Pulmonary artery endothelial cell (primary cell): ENCODE data around the gene PDSS1. TPM values are rescaled to one million over a fixed set of nuclear protein-coding genes. Genes with fewer than 3 reads are reported as not detected.
"Not testable (repeated sequence)": the region's sequence is repeated elsewhere in the genome, so short reads cannot be mapped to it uniquely, and the experiment has no call there.

Source experiments
- DNase-seq: peaks from one replicate; pipeline ENCODE4 v3.0.0-alpha.2; 2011; ENCODE audit warnings: low read depth, low spot score
- total RNA-seq: library from RNA; depleted of rRNA; stranded (reverse); fragments of >200 nt; gene quantifications from 2 replicates; pipeline ENCODE4 v1.2.3, GENCODE V29; 2014

Gene PDSS1, protein sequence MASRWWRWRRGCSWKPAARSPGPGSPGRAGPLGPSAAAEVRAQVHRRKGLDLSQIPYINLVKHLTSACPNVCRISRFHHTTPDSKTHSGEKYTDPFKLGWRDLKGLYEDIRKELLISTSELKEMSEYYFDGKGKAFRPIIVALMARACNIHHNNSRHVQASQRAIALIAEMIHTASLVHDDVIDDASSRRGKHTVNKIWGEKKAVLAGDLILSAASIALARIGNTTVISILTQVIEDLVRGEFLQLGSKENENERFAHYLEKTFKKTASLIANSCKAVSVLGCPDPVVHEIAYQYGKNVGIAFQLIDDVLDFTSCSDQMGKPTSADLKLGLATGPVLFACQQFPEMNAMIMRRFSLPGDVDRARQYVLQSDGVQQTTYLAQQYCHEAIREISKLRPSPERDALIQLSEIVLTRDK
- total RNA-seq = 8.8 and 9.9 TPM in 2 replicates

GRCh38 chr10:26697163-26697921, at the start of gene PDSS1:
TSS of gene PDSS1 (plus strand) at chr10:26697701. CDS start at chr10:26697712, 11 bp downstream.
- no peak for DNase-seq

- DNase-seq = not testable (repeated sequence)
These were observed 49.3 kb upstream of the PDSS1 start for GRCh38 chr10:26648245-26648636.

GRCh38 chr10:26650406-26650805, 47.1 kb upstream of the PDSS1 start:
- DNase-seq = no peak

DNA sequence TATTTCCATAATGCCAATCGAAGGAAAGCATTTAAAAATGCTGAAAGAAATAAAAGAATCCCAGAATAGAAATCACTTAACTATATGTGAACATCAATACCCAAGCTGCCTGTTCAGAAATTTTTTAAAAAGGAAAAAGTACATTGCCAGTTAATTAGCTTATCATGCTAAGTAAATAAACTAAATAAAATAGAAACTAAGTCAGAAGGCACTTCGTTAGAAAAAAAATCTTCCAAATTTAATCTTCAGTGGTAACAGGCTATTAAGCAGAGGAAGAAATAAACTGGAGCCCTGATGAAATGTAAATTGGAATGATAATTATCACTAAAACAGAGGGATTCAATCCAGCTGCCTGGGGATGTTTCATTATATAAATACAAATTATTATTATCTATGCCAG, 46.0 kb upstream of the PDSS1 start:
- not testable (repeated sequence) for DNase-seq

DNA sequence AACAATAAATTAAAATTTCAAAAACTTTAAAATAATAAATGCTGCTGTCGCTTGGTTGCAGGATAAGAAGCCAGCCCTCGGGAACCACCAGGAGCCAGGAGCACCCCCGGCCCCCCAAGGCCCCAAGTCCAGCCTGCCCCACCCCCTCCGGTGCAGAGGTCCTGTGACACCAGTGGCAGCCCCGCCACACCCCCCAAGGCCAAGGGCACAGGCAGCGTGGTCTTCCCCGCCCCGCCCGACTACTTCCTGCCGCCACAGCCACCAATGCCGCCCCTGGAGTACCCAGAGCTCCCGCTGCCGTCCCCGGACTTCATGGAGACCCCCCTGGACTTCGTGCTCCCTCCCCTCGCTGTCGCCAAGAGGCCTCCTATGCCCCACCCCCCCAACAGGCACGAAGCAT, 44.5 kb upstream of the PDSS1 start:
- DNase-seq = no peak

DNA sequence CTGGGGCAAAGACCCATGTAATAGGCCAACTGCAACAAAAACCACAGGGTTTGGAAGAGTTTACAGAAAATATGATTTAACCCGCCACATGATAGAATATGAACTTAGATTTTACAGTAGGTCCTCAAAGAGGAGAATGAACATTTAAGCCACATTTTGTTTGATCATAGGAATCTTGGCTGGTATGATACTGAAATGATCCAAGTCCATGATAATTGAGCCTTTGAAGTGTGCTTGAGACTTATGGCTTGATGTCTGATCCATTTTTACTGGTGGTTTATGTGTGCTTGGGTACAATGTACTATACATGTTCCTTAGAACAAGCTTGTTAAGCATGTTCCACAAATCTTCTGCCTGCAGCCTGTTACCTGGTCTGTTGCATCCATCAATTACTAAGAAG, 41.8 kb upstream of the PDSS1 start:
- DNase-seq = no peak

DNA sequence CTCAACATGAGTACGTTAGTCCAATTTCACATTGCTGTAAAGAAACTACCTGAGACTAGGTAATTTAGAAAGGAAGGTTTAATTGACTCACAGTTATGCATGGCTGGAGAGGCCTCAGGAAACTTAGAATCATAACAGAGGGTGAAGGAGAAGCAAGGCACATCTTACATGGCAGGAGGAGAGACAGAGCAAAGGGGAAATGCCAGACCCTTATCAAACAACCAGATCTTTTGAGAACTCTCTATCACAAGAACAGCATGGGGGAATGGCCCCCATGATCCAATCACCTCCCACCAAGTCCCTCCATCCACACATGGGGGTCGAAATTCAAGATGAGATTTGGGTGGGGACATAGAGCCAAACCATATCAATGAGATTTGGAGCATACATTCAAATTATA, 34.6 kb upstream of the PDSS1 start:
- DNase-seq = no peak

DNA sequence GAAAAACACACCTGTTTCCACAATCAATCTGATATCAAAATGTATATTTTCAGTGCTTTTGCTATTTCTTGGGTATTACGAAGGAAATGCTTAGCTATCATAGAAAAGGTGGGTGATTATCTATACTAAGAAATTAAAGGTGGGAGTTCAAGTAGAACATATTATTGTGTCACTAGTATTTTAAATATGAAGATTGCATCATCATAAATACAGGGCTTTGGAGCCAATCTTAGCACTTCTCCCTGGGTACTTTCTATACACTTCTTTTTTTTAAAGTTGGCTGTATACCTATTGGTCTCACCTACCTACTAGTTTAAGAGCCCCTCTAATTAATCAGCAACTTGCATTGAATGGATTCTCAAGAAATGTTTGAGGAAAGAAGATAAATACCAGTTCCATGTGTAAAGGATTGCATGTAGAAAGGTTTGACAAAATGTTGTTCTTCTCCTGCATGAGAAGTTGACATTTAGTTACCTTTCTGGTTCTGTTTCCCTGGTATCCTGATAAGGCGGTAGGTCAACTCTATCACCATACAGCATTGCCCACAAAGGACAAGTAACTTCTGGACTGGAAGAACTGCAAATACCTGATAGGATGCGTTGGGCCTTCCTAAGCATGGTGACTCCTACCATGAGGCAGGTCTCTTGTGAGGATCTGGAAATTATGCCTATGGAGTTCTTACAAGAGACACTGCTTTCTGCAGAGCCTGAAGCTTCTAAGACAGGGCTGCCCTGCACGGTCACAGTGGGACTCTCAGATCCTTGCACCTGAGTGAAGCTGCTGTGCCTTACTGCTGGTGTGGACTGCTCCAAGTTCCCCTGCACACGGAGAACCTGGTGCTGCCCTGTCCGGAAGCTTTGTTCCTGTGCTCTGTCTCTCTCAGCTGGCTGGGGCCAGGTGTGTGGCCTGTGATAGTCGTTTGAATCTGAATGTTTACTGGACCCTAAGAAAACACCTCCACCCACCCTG, 32.1 kb upstream of the PDSS1 start:
- DNase-seq = no peak

DNA sequence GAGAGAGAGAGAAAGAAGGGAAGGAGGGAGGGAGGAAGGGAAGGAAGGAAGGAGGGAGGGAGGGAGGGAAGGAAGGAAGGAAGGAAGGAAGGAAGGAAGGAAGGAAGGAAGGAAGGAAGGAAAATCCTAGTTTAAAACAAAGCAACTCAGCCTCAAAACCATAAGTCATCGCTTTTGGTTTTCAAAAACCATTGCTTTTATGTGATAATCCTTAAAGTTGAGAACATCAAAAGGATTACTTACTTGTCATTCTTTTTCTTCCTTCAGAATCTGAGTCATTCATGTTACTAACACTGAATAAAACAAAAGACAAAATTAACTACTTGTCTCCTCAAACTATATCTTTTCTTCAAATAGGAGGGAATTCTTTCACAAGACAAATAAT, 21.6 kb upstream of the PDSS1 start:
- DNase-seq = no peak

DNA sequence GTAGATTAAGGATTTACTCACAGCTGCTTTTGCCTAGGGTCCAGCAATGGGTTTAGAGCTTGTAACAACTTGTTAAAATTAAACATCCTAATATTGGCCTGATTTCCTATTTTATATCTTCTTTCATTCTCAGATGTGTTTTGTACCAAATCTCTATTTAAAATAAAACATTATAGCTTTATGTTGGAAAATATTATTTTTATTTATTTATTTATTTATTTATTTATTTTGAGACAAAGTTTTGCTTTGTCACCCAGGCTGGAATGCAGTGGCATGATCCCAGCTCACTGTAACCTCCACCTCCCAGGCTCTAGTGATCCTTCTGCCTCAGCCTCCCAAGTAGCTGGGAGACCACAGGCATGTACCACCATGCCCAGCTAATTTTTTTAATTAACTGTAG, 17.9 kb upstream of the PDSS1 start:
- no peak for DNase-seq

GRCh38 chr10:26681076-26681475, 16.4 kb upstream of the PDSS1 start:
- DNase-seq = no peak

GRCh38 chr10:26681971-26682370, 15.5 kb upstream of the PDSS1 start:
- not testable (repeated sequence) for DNase-seq

- no peak for DNase-seq
These were observed 14.6 kb upstream of the PDSS1 start for GRCh38 chr10:26682931-26683330.

DNA sequence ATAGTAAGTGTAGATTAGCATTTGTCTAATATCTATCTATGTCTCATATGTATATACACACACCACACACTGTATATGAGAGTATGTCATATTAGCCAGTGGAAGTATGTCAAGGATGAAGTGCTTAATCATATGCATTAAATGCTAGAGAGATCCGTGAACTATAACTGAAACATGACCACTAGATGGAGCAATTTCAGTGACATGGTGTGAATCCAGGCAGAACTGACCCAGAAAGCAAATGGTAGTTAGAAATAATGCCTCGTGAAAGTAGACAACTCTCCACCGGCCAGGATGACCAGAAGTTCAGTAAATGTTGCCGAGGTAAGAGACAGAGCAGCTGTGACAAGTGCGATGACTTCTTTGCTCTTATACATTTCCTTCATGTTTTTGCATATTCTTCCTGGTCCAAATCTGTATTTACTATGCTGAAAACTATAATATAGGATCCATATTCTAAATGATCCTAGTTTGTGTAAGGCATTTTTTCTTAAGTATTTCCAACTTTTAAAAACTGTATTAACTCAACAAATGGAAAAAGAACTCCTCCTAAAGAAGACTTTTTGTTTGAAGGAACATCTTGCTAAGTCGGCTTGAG, 12.7 kb upstream of the PDSS1 start:
- DNase-seq = not testable (repeated sequence)

- DNase-seq = no peak
These were observed 12.1 kb upstream of the PDSS1 start for GRCh38 chr10:26685441-26685840.

GRCh38 chr10:26689399-26689798, 8.1 kb upstream of the PDSS1 start:
- no peak for DNase-seq

- no peak for DNase-seq
These were observed 6.6 kb upstream of the PDSS1 start for GRCh38 chr10:26690731-26691475.

DNA sequence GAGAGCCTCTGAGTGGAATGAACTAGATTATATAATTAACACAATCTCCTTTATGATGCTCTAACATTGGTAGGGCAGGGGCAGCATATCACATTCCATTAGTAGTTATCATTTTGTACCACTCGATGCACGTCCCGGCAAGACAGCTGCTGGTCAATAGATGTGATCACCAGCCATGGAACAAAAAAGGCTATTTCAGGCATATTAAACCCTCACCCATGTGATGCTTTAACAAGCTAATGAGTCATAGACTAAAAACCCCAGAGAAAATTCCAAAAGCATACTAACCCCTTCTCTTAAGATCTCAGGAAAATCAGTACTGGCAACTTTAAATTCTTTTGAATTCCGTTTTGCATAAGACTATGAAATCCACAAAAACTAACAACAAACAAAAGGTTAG, 3.0 kb upstream of the PDSS1 start:
- not testable (repeated sequence) for DNase-seq

DNA sequence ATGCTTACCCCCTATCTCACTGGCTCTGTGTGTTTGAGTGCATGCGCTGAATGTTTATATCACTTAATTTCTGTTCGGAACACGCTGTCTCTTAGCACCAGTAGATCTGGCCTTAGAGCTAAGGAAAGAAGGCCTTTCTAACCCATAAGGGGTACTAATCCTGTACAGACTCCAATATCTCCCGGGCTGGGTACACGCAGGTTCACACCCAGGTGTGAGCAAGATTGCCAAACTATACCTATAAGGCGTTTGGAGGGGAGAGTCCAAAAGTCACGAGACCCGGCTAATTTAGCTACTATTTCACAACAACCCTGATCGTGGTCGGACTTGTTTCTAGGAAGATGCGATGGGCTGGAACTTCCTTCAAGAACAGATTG, 727 bp upstream of the PDSS1 start:
- no peak for DNase-seq

DNA sequence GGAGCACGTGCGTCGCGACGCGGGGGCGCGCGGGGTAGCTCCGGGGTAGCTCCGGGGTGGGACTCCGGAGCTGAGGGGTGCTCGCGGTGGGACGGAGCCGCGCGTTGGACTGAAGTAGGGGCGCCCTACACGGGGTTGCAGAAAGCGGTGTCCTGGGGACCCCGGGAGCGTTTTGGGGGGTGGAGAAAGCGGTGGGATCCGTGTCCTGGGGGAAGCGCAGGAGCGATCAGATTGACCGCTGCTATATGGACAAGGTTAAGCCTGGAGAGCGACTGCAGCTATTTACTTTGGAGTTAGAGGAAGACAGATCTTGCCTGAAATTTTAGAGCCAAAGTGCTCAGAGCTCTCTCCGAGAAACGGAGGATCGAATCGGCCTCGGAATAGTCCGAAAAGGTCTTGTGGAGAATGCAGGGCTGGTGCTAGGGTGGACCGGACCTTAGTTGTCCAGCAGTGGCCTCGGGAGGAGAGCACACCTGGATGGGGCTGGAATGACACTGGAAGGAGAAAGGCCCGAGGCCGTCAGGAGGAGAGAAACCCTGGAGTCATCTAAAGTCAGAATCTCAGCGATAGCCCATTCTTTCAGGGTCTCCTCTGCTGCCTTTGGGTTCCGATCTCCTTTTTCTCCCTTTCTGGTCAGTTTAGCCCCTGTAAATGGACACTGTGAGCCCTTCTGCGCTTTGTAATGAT, 564 bp downstream of the PDSS1 start:
- no peak for DNase-seq
